Sigmoid colon (tissue), 4 donors: Measurements from ENCODE around the gene HOXA5.

Experiments used
- EP300 ChIP-seq, 4 donors: sonication (generic); formaldehyde crosslinking; IDR thresholded peaks; one replicate each; pipeline ENCODE4 v1.6.1; 2017; ENCODE audit warnings: antibody characterized with exemption in 4 of 4
- POLR2A ChIP-seq, 2 donors: fragments of 450-650 bp; IDR thresholded peaks; one replicate each; pipeline ENCODE4 v1.6.1; 2016; ENCODE audit warnings: antibody characterized with exemption in 2 of 2, mild to moderate bottlenecking in 2 of 2, moderate library complexity in 2 of 2
- POLR2AphosphoS5 ChIP-seq, 4 donors: sonication (generic); formaldehyde crosslinking; IDR thresholded peaks; one replicate each; pipeline ENCODE4 v1.6.1; 2017; ENCODE audit warnings: antibody characterized with exemption in 4 of 4
- TF ChIP-seq, protein P1 (sequence below), 4 experiments: fragments of 450-650 bp in 3 of 4; fragments of 200-600 bp in 1 of 4; IDR thresholded peaks; one replicate each; pipeline ENCODE4 v1.5.1; 2016 to 2019; ENCODE audit warnings: antibody characterized with exemption in 4 of 4, mild to moderate bottlenecking in 3 of 4, moderate library complexity in 2 of 4

GRCh38 chr7:27176524-27176845 lies 33.0 kb upstream of the HOXA5 start:
- TF ChIP-seq POLR2AphosphoS5 (IDR thresholded peaks at IDR 0.05) (no peak), POLR2A (IDR thresholded peaks at IDR 0.05) (no peak), EP300 (IDR thresholded peaks at IDR 0.05) (no peak)
- TF ChIP-seq, protein P1, sequence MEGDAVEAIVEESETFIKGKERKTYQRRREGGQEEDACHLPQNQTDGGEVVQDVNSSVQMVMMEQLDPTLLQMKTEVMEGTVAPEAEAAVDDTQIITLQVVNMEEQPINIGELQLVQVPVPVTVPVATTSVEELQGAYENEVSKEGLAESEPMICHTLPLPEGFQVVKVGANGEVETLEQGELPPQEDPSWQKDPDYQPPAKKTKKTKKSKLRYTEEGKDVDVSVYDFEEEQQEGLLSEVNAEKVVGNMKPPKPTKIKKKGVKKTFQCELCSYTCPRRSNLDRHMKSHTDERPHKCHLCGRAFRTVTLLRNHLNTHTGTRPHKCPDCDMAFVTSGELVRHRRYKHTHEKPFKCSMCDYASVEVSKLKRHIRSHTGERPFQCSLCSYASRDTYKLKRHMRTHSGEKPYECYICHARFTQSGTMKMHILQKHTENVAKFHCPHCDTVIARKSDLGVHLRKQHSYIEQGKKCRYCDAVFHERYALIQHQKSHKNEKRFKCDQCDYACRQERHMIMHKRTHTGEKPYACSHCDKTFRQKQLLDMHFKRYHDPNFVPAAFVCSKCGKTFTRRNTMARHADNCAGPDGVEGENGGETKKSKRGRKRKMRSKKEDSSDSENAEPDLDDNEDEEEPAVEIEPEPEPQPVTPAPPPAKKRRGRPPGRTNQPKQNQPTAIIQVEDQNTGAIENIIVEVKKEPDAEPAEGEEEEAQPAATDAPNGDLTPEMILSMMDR (IDR thresholded peaks at IDR 0.05) = no peak
